ENCODE data around the gene ATP9B. TPM values are rescaled to one million over a fixed set of nuclear protein-coding genes. Genes with fewer than 3 reads are reported as not detected.

ATP9B gene
- total RNA-seq, 1 donor, result 29.3 TPM

GRCh38 chr18:79393181-79393634, 324.0 kb downstream of the ATP9B start:
- Histone ChIP-seq H3K4me1 (ENCODE audit: insufficient read depth, low read length) (peaks cover 3% of the 10 kb centered on the region), H3K9me3 (ENCODE audit: low read depth, low read length) (no peaks in the 10 kb centered on the region), H3K79me2 (ENCODE audit: insufficient read depth, low read length) (no peaks in the 10 kb centered on the region), H3K36me3 (ENCODE audit: insufficient read depth, low read length) (no peaks in the 10 kb centered on the region), H2AFZ (ENCODE audit: low read length) (peak overlapping the region; percentile 87), H4K20me1 (ENCODE audit: insufficient read depth, low read length) (no peaks in the 10 kb centered on the region), H3K27me3 (ENCODE audit: insufficient read depth, low read length) (peaks cover 35% of the 10 kb centered on the region), H3K4me2 (ENCODE audit: insufficient read depth, low read length) (peak overlapping the region; percentile 84), H3K27ac (ENCODE audit: low read depth, low read length) (peak overlapping the region; percentile 76), H3K4me3 (ENCODE audit: insufficient read depth, low read length) (peak overlapping the region; percentile 71)
- DNase-seq (ENCODE audit: insufficient read length, low spot score, missing footprints), result peak; percentile 96
- TF ChIP-seq CTCF (IDR thresholded peaks at IDR 0.05; ENCODE audit: extremely low read depth, low read depth, low read length), result no peak

GRCh38 chr18:79393635-79394533, 324.7 kb downstream of the ATP9B start:
- no peak for TF ChIP-seq CTCF (IDR thresholded peaks at IDR 0.05; ENCODE audit: extremely low read depth, low read depth, low read length)

GRCh38 chr18:79394534-79395307, 325.5 kb downstream of the ATP9B start:
- no peaks in the 10 kb centered on the region for H3K36me3 ChIP-seq (ENCODE audit: insufficient read depth, low read length)
- TF ChIP-seq CTCF (IDR thresholded peaks at IDR 0.05; ENCODE audit: extremely low read depth, low read depth, low read length), result no peak
- no peaks in the 10 kb centered on the region for H3K79me2 ChIP-seq (ENCODE audit: insufficient read depth, low read length)
- H3K4me3 ChIP-seq (ENCODE audit: insufficient read depth, low read length), result peak overlapping the region; percentile 71
- peak overlapping the region; percentile 28 for H3K27ac ChIP-seq (ENCODE audit: low read depth, low read length)
- H3K27me3 ChIP-seq (ENCODE audit: insufficient read depth, low read length), result peaks cover 24% of the 10 kb centered on the region
- peaks cover 3% of the 10 kb centered on the region for H3K4me1 ChIP-seq (ENCODE audit: insufficient read depth, low read length)
- peak overlapping the region; percentile 66 for H3K4me2 ChIP-seq (ENCODE audit: insufficient read depth, low read length)
- peak overlapping the region; percentile 29 for H2AFZ ChIP-seq (ENCODE audit: low read length)
- no peaks in the 10 kb centered on the region for H4K20me1 ChIP-seq (ENCODE audit: insufficient read depth, low read length)
- H3K9me3 ChIP-seq (ENCODE audit: low read depth, low read length), result no peaks in the 10 kb centered on the region
- DNase-seq (ENCODE audit: insufficient read length, low spot score, missing footprints), result peak; percentile 92

More at GRCh38 chr18:79393635-79394533, 324.7 kb downstream of the ATP9B start:
- H3K4me1 ChIP-seq (ENCODE audit: insufficient read depth, low read length), result peaks cover 3% of the 10 kb centered on the region
- peak overlapping the region; percentile 76 for H3K27ac ChIP-seq (ENCODE audit: low read depth, low read length)
- H4K20me1 ChIP-seq (ENCODE audit: insufficient read depth, low read length), result no peaks in the 10 kb centered on the region
- H3K4me2 ChIP-seq (ENCODE audit: insufficient read depth, low read length), result peak overlapping the region; percentile 84
- DNase-seq (ENCODE audit: insufficient read length, low spot score, missing footprints), result peak; percentile 100
- H3K79me2 ChIP-seq (ENCODE audit: insufficient read depth, low read length), result no peaks in the 10 kb centered on the region
- H3K9me3 ChIP-seq (ENCODE audit: low read depth, low read length), result no peaks in the 10 kb centered on the region
- peak overlapping the region; percentile 87 for H2AFZ ChIP-seq (ENCODE audit: low read length)
- H3K27me3 ChIP-seq (ENCODE audit: insufficient read depth, low read length), result peaks cover 32% of the 10 kb centered on the region
- peak overlapping the region; percentile 71 for H3K4me3 ChIP-seq (ENCODE audit: insufficient read depth, low read length)
- H3K36me3 ChIP-seq (ENCODE audit: insufficient read depth, low read length), result no peaks in the 10 kb centered on the region

- DNase-seq (ENCODE audit: insufficient read length, low spot score, missing footprints), result peak; percentile 94
- no peaks in the 10 kb centered on the region for H3K79me2 ChIP-seq (ENCODE audit: insufficient read depth, low read length)
- H3K9me3 ChIP-seq (ENCODE audit: low read depth, low read length), result no peaks in the 10 kb centered on the region
- no peak overlapping the region for H3K4me3 ChIP-seq (ENCODE audit: insufficient read depth, low read length)
- H3K4me2 ChIP-seq (ENCODE audit: insufficient read depth, low read length), result peak overlapping the region; percentile 66
- H4K20me1 ChIP-seq (ENCODE audit: insufficient read depth, low read length), result no peaks in the 10 kb centered on the region
- no peak for TF ChIP-seq CTCF (IDR thresholded peaks at IDR 0.05; ENCODE audit: extremely low read depth, low read depth, low read length)
- no peaks in the 10 kb centered on the region for H3K36me3 ChIP-seq (ENCODE audit: insufficient read depth, low read length)
- H3K27ac ChIP-seq (ENCODE audit: low read depth, low read length), result no peak overlapping the region
- H2AFZ ChIP-seq (ENCODE audit: low read length), result no peak overlapping the region
- peaks cover 20% of the 10 kb centered on the region for H3K27me3 ChIP-seq (ENCODE audit: insufficient read depth, low read length)
- H3K4me1 ChIP-seq (ENCODE audit: insufficient read depth, low read length), result peaks cover 3% of the 10 kb centered on the region
These were observed 326.1 kb downstream of the ATP9B start for GRCh38 chr18:79395308-79395640.

Measured in osteoblast (primary cell).